ENCODE data around the gene MAST4.

MAST4 gene

GRCh38 chr5:66982056-66982387 lies 385.8 kb downstream of the MAST4 start:
- no peaks in the 10 kb centered on the region for H3K36me3 ChIP-seq
- no peaks in the 10 kb centered on the region for H3K4me1 ChIP-seq
- TF ChIP-seq, protein P1, sequence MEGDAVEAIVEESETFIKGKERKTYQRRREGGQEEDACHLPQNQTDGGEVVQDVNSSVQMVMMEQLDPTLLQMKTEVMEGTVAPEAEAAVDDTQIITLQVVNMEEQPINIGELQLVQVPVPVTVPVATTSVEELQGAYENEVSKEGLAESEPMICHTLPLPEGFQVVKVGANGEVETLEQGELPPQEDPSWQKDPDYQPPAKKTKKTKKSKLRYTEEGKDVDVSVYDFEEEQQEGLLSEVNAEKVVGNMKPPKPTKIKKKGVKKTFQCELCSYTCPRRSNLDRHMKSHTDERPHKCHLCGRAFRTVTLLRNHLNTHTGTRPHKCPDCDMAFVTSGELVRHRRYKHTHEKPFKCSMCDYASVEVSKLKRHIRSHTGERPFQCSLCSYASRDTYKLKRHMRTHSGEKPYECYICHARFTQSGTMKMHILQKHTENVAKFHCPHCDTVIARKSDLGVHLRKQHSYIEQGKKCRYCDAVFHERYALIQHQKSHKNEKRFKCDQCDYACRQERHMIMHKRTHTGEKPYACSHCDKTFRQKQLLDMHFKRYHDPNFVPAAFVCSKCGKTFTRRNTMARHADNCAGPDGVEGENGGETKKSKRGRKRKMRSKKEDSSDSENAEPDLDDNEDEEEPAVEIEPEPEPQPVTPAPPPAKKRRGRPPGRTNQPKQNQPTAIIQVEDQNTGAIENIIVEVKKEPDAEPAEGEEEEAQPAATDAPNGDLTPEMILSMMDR (IDR thresholded peaks at IDR 0.05; ENCODE audit: low read depth, low read length): no peak
- DNase-seq: no peak
- no peaks in the 10 kb centered on the region for H3K27me3 ChIP-seq
- H3K4me3 ChIP-seq (ENCODE audit: low read depth, low read length): no peak overlapping the region
- no peaks in the 10 kb centered on the region for H3K9me3 ChIP-seq

DNA sequence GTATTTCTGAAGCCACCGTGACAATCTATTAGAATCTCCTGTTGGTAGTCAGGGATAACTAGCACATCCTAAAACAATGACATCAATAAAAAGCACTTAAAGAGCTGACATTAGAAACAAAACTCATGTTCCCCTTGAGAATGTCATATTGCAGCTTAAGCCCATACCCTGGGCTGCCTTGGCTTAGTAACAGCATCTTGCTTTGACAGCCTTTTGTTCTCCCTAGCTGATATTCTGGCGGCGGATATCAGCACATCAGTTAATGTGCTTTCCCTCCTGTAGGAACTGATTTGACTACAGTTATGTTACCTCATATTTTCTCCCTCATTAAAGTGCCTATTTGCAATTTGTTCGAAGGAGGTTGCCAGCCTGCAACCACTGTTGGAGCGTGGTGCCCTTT lies 386.3 kb downstream of the MAST4 start:
- no peaks in the 10 kb centered on the region for H3K36me3 ChIP-seq
- TF ChIP-seq, protein P1 (IDR thresholded peaks at IDR 0.05; ENCODE audit: low read depth, low read length): no peak
- no peaks in the 10 kb centered on the region for H3K4me1 ChIP-seq
- DNase-seq: no peak
- no peaks in the 10 kb centered on the region for H3K27me3 ChIP-seq
- H3K9me3 ChIP-seq: no peaks in the 10 kb centered on the region
- H3K4me3 ChIP-seq (ENCODE audit: low read depth, low read length): no peak overlapping the region

DNA sequence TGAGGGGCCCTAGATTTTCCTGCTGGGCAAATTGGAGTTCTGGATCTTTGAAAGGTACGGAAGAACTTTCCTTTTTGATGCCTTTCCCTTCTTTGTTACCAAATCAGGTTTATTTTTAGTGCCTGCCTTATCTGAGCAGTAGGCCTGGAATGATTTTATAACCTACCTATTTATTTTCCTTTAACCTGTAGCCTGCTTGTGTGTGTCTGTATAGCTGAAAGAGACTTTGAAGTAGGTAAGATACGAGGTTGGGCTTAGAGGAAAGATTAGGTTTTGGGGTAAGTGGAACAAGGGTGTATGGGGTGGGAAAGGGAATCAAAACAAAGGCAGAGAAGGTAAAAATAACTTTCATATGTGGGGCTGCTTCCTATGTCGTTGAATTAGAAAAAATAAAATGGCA lies 389.2 kb downstream of the MAST4 start:
- no peak for DNase-seq
- Histone ChIP-seq H3K9me3 (no peaks in the 10 kb centered on the region), H3K36me3 (no peaks in the 10 kb centered on the region), H3K4me1 (no peaks in the 10 kb centered on the region), H3K4me3 (ENCODE audit: low read depth, low read length) (no peak overlapping the region), H3K27me3 (no peaks in the 10 kb centered on the region)
- TF ChIP-seq, protein P1 (IDR thresholded peaks at IDR 0.05; ENCODE audit: low read depth, low read length): no peak

DNA sequence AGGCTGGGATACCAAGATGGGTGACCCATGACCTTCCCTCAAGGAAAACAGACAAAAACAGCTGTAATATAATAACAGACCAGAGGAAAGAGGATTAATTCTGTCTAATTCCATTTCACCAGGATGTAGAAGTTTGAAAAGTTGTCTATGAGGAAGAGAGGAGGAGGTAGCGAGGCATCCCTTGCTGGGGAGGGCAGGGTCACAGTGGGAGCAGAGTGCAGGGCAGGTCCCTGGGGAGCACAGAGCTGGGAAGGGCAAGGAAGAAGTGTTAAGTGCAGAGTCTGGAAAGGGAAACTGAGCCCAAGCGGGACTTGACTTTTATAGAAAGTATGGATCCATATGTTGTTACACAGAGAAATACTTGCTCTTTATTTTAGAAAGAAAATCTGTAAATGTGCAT lies 389.8 kb downstream of the MAST4 start:
- Histone ChIP-seq H3K4me3 (ENCODE audit: low read depth, low read length) (no peak overlapping the region), H3K4me1 (no peaks in the 10 kb centered on the region), H3K36me3 (no peaks in the 10 kb centered on the region), H3K27me3 (no peaks in the 10 kb centered on the region), H3K9me3 (no peaks in the 10 kb centered on the region)
- TF ChIP-seq, protein P1 (IDR thresholded peaks at IDR 0.05; ENCODE audit: low read depth, low read length): no peak
- DNase-seq: no peak

- Histone ChIP-seq H3K36me3 (no peaks in the 10 kb centered on the region), H3K4me3 (ENCODE audit: low read depth, low read length) (no peak overlapping the region), H3K9me3 (no peaks in the 10 kb centered on the region), H3K4me1 (no peaks in the 10 kb centered on the region), H3K27me3 (no peaks in the 10 kb centered on the region)
- TF ChIP-seq, protein P1 (IDR thresholded peaks at IDR 0.05; ENCODE audit: low read depth, low read length): no peak
- DNase-seq: no peak
Measured at GRCh38 chr5:66986534-66986933, 390.3 kb downstream of the MAST4 start.

DNA sequence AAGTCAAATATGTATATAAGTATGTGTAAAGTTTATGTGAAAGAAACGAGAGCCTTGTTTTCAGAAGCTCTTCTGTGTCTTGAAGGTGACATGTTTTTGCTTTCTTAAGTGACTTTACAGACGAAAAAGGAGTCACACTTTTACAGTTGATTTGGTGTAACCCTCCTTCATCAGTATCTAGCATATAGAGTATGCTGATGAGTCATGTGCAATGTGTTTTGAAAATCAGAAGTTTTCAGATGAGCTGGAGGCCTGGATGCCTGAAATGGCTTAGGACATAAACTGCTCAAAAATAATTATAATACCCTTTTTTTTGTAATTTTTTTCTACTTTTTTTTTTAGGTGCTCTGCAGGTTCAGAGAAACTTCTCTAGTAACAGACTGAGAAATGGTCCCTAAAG lies 390.9 kb downstream of the MAST4 start:
- no peak for DNase-seq
- H3K9me3 ChIP-seq: no peaks in the 10 kb centered on the region

More for the DNA sequence above, 390.9 kb downstream of the MAST4 start:
- TF ChIP-seq, protein P1 (IDR thresholded peaks at IDR 0.05; ENCODE audit: low read depth, low read length): no peak
- Histone ChIP-seq H3K4me3 (ENCODE audit: low read depth, low read length) (no peak overlapping the region), H3K36me3 (no peaks in the 10 kb centered on the region), H3K4me1 (no peaks in the 10 kb centered on the region), H3K27me3 (no peaks in the 10 kb centered on the region)

All from BE2C (cell line).